ENCODE results near the gene GDPD4. TPM values are rescaled to one million over a fixed set of nuclear protein-coding genes. Genes with fewer than 3 reads are reported as not detected.

Gene GDPD4
- total and polyA plus RNA-seq, 4 experiments from 2014 or later: not detected

DNA sequence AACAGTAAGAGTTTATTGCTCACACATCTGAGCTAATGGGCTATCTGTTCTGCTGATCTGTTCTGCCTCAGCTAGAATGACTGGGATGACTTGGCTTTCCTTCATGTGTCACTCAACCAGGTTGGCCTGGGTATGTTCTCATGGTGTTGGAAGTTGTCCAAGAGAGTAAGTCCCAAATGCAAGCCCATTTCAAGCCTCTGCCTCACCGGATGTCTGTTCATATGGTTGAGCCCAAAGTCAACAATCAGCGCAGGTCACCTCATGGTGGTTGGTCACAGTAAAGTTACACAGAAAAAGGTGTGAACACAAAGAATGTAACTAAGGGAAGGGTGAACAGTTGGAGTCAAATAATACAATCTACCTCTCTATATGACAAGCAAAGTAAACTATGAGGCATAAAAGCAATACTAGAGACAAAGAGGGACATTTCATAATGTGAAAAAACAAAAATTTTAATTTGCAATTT, 1.9 kb downstream of the GDPD4 start:
- Histone ChIP-seq H3K9me3 (ENCODE audit: control insufficient read depth in 1 of 2, low read length in 2 of 2) (no peaks in the 10 kb centered on the region), H3K27ac (ENCODE audit: low read depth, low read length) (no peak overlapping the region), H3K36me3 (ENCODE audit: insufficient read depth, low read length) (no peaks in the 10 kb centered on the region), H3K4me1 (ENCODE audit: insufficient read depth, low read length) (no peaks in the 10 kb centered on the region), H3K4me3 (ENCODE audit: low read length in 2 of 2) (no peak overlapping the region), H3K27me3 (ENCODE audit: insufficient read depth, low read length) (no peaks in the 10 kb centered on the region)
- ChIA-PET CTCF (ENCODE audit: partially characterized antibody) (no interaction called here), POLR2A (ENCODE audit: partially characterized antibody) (no interaction called here)
- Mint-ChIP-seq H3K9me3 (peaks cover 0 to 2% (median 0%) of the 10 kb centered on the region in 8 donors), H3K4me3 (no peak overlapping the region), H3K4me1 (no peaks in the 10 kb centered on the region), H3K27ac (no peak overlapping the region), H3K27me3 (peaks cover 2 to 3% of the 10 kb centered on the region in 2 donors), H3K36me3 (no peaks in the 10 kb centered on the region)
- intact Hi-C loops (cut with micrococcal nuclease): no loop called here
- DNase-seq: no peak

DNA sequence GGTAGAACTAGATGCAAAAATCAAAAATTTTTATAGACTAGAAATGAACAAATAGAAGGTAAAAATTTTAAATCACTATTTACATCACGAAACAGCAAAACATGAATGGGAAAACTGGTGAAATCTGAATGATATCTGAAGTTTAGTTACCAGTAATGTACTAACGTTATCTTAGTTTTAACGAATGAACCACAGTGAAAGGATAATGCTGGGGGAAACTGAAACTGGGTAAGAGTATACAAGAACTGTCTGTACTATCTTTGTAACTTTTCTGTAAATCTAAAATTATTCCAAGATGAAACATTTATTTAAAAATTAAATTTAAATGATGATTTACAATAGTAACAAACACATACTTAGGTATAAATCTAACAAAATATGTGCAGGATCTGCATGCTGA, 7.4 kb downstream of the GDPD4 start:
- Histone ChIP-seq H3K36me3 (ENCODE audit: insufficient read depth, low read length) (no peaks in the 10 kb centered on the region), H3K9me3 (ENCODE audit: control insufficient read depth in 1 of 2, low read length in 2 of 2) (no peaks in the 10 kb centered on the region), H3K27me3 (ENCODE audit: insufficient read depth, low read length) (no peaks in the 10 kb centered on the region), H3K27ac (ENCODE audit: low read depth, low read length) (no peak overlapping the region), H3K4me3 (ENCODE audit: low read length in 2 of 2) (no peak overlapping the region), H3K4me1 (ENCODE audit: insufficient read depth, low read length) (no peaks in the 10 kb centered on the region)
- Mint-ChIP-seq H3K27me3 (peaks cover 4 to 6% of the 10 kb centered on the region in 2 donors), H3K27ac (no peak overlapping the region), H3K36me3 (no peaks in the 10 kb centered on the region), H3K9me3 (peaks cover 0 to 2% (median 0%) of the 10 kb centered on the region in 8 donors), H3K4me1 (no peaks in the 10 kb centered on the region), H3K4me3 (no peak overlapping the region)
- ChIA-PET POLR2A (ENCODE audit: partially characterized antibody) (no interaction called here), CTCF (ENCODE audit: partially characterized antibody) (interaction anchor here (0.7 to 0.9 kb wide), 2 partner anchors 9 to 14 kb away, joined by 3 to 6 read pairs; no protein-coding TSS in a partner anchor)
- intact Hi-C loops (cut with micrococcal nuclease): no loop called here
- DNase-seq: no peak

DNA sequence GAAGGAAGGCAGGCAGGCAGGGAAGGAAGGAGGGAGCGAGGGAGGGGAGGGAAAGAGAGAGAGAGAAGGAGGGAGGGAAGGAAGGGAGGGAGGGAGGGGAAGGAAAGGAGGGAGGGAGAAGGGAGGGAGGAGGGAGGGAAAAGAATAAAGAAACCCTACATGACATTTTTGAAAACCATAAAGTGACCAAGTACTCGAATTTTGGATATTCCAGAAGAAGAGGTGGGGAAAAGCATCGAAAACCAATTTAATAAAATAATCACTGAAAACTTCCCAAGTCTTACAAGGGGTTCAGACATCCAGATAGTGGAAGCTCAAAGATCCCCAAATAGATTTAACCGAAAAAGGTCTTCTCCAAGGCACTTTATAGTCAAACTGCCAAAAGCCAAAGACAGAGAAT, 11.7 kb downstream of the GDPD4 start:
- intact Hi-C loops (cut with micrococcal nuclease): no loop called here
- Histone ChIP-seq H3K27ac (ENCODE audit: low read depth, low read length) (no peak overlapping the region), H3K27me3 (ENCODE audit: insufficient read depth, low read length) (no peaks in the 10 kb centered on the region), H3K36me3 (ENCODE audit: insufficient read depth, low read length) (no peaks in the 10 kb centered on the region), H3K4me3 (ENCODE audit: low read length in 2 of 2) (no peak overlapping the region), H3K9me3 (ENCODE audit: control insufficient read depth in 1 of 2, low read length in 2 of 2) (no peaks in the 10 kb centered on the region), H3K4me1 (ENCODE audit: insufficient read depth, low read length) (no peaks in the 10 kb centered on the region)
- no peak overlapping the region for H3K27ac Mint-ChIP-seq
- no peak for DNase-seq
- H3K4me1 Mint-ChIP-seq: no peaks in the 10 kb centered on the region
- H3K4me3 Mint-ChIP-seq: no peak overlapping the region
- ChIA-PET POLR2A (ENCODE audit: partially characterized antibody) (no interaction called here), CTCF (ENCODE audit: partially characterized antibody) (no interaction called here)
- peaks cover 0 to 3% (median 0%) of the 10 kb centered on the region in 8 donors for H3K9me3 Mint-ChIP-seq
- H3K36me3 Mint-ChIP-seq: no peaks in the 10 kb centered on the region
- peaks cover 14 to 24% of the 10 kb centered on the region in 2 donors for H3K27me3 Mint-ChIP-seq

DNA sequence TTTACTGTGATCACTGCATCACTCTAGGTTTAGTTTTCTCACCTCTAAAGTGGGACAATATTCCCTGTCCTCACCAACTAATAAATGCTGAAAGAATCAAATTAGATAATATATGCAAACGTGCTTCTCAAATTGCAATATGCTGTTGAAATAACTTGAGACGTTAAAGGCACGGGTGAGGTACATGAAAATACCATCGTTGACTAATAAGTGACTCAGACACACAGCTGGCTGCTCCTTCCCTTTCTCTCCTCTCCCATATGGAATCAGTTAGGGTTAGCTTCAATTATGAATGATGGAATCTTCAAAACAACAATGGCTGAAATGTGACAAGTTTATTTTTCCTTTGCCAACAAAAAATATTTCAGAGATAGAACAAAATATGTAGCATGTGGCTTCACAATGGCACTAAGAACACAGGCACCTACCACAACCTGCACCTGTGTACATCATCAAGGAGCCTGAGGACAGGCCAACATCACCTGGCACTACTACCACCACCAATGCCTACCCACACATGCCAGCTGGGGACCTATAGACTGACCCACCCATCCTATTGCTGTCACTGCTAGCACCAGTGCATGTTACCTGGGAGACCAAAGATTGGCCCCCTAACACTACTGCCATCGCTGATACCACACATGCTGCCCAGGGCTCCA, 13.7 kb downstream of the GDPD4 start:
- Histone ChIP-seq H3K4me3 (ENCODE audit: low read length in 2 of 2) (no peak overlapping the region), H3K36me3 (ENCODE audit: insufficient read depth, low read length) (no peaks in the 10 kb centered on the region), H3K27ac (ENCODE audit: low read depth, low read length) (no peak overlapping the region), H3K9me3 (ENCODE audit: control insufficient read depth in 1 of 2, low read length in 2 of 2) (no peaks in the 10 kb centered on the region), H3K4me1 (ENCODE audit: insufficient read depth, low read length) (no peaks in the 10 kb centered on the region), H3K27me3 (ENCODE audit: insufficient read depth, low read length) (no peaks in the 10 kb centered on the region)
- DNase-seq: no peak
- Mint-ChIP-seq H3K4me1 (no peaks in the 10 kb centered on the region), H3K4me3 (no peak overlapping the region), H3K36me3 (no peaks in the 10 kb centered on the region), H3K9me3 (peaks cover 0 to 3% (median 0%) of the 10 kb centered on the region in 8 donors), H3K27me3 (peaks cover 19 to 28% of the 10 kb centered on the region in 2 donors), H3K27ac (no peak overlapping the region)
- ChIA-PET POLR2A (ENCODE audit: partially characterized antibody) (no interaction called here), CTCF (ENCODE audit: partially characterized antibody) (no interaction called here)
- intact Hi-C loops (cut with micrococcal nuclease): no loop called here

DNA sequence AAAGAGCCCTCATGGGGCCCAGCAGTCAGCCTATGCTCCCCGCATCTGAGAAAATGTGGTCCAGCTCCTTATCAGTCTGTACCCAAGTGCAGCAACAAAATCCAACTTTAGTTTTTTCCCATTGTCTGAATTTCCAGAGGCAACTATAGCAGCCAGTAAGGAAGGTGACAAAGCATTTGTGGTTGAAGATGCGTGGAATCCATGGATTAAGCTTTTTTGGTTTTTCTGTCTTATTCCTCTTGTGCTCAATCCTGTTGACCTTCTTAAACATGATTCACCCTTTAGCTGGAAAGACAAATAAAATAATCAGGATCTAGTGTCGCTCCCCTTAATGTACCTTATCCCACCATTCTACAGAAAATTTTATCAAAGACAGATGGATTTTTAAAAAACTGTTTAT, 14.3 kb downstream of the GDPD4 start:
- Mint-ChIP-seq H3K27ac (no peak overlapping the region), H3K4me3 (no peak overlapping the region), H3K36me3 (no peaks in the 10 kb centered on the region), H3K27me3 (peaks cover 19 to 30% of the 10 kb centered on the region in 2 donors), H3K4me1 (no peaks in the 10 kb centered on the region), H3K9me3 (peaks cover 0 to 3% (median 0%) of the 10 kb centered on the region in 8 donors)
- no peaks in the 10 kb centered on the region for H3K9me3 ChIP-seq (ENCODE audit: control insufficient read depth in 1 of 2, low read length in 2 of 2)
- no peak overlapping the region for H3K27ac ChIP-seq (ENCODE audit: low read depth, low read length)
- H3K27me3 ChIP-seq (ENCODE audit: insufficient read depth, low read length): no peaks in the 10 kb centered on the region
- intact Hi-C loops (cut with micrococcal nuclease): no loop called here
- ChIA-PET CTCF (ENCODE audit: partially characterized antibody) (no interaction called here), POLR2A (ENCODE audit: partially characterized antibody) (no interaction called here)
- H3K4me3 ChIP-seq (ENCODE audit: low read length in 2 of 2): no peak overlapping the region
- no peaks in the 10 kb centered on the region for H3K36me3 ChIP-seq (ENCODE audit: insufficient read depth, low read length)
- no peaks in the 10 kb centered on the region for H3K4me1 ChIP-seq (ENCODE audit: insufficient read depth, low read length)
- DNase-seq: no peak

DNA sequence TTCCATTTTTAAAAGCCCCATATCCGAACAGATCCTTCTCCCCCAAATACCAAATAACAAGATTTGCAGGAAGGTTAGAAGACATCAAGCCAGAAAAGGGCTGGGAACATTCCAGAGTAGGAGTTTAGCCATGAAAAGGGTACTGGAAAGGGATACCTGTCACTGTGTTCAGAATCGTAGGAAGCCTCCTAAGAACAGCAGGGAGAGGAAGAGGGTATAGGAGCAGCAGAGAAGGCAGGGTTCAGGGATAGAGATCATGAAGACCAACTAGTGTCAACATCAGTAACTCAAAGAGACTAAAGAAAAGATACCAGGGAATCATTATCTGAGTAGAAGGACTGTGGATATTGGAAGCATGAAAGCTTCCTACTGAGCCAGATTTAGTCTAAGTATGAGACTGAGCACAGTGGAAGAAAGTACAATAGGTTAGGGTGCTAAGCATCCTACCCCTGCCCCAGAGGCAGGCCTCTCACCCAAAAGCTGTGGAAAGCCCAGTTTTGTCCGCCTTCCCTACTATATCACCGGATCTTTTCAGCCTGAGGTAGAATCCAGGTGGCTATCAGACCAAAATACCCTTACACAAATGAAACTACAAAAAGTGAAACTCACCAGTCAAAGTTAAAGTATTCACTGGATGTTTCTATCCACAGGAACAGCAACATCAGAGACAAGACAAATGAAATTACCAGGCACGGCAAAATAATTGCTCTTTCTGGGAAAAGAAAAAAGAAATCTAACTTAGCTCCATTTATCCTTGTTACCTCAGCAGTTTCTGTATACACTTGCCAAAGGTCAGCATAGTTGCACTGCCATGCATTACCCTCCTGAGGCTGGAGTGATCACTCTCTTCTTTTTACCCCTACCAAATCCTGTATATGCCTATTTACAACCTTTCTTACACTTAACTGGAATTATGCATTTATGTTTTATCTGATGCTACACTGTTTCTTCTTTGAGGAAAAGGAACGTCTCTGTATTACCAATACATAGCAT, 16.7 kb downstream of the GDPD4 start:
- no peaks in the 10 kb centered on the region for H3K36me3 Mint-ChIP-seq
- Histone ChIP-seq H3K4me3 (ENCODE audit: low read length in 2 of 2) (no peak overlapping the region), H3K36me3 (ENCODE audit: insufficient read depth, low read length) (no peaks in the 10 kb centered on the region), H3K27ac (ENCODE audit: low read depth, low read length) (no peak overlapping the region), H3K27me3 (ENCODE audit: insufficient read depth, low read length) (no peaks in the 10 kb centered on the region), H3K9me3 (ENCODE audit: control insufficient read depth in 1 of 2, low read length in 2 of 2) (no peaks in the 10 kb centered on the region), H3K4me1 (ENCODE audit: insufficient read depth, low read length) (no peaks in the 10 kb centered on the region)
- POLR2A ChIA-PET (ENCODE audit: partially characterized antibody): no interaction called here
- no peak overlapping the region for H3K27ac Mint-ChIP-seq
- peaks cover 0 to 3% (median 0%) of the 10 kb centered on the region in 8 donors for H3K9me3 Mint-ChIP-seq
- no peak overlapping the region for H3K4me3 Mint-ChIP-seq
- no peak for DNase-seq
- peaks cover 21 to 30% of the 10 kb centered on the region in 2 donors for H3K27me3 Mint-ChIP-seq
- intact Hi-C loops (cut with micrococcal nuclease): no loop called here
- CTCF ChIA-PET (ENCODE audit: partially characterized antibody): no interaction called here
- no peaks in the 10 kb centered on the region for H3K4me1 Mint-ChIP-seq

DNA sequence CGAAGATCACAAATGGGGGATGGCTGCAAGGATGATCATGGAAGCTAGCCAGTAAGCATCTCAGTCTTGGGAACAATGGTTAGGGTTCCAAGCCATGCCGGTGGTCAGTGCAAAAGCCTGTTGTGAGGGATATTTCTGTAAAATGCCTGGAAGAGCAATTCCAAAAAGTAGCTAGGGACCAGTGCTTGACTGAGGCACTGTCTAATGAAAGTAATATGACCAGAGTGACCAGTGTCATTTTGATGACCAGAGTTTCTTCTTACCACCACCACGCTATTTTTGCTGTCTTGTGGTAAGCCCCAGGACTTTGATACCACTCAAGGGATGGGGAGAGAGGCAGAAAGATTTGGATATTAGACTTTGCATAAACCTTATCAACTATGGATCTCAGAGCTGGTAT, 18.4 kb downstream of the GDPD4 start:
- Mint-ChIP-seq H3K36me3 (no peaks in the 10 kb centered on the region), H3K27me3 (peaks cover 18 to 30% of the 10 kb centered on the region in 2 donors), H3K27ac (no peak overlapping the region), H3K4me1 (no peaks in the 10 kb centered on the region), H3K9me3 (peaks cover 0 to 1% (median 0%) of the 10 kb centered on the region in 8 donors), H3K4me3 (no peak overlapping the region)
- Histone ChIP-seq H3K27me3 (ENCODE audit: insufficient read depth, low read length) (no peaks in the 10 kb centered on the region), H3K36me3 (ENCODE audit: insufficient read depth, low read length) (no peaks in the 10 kb centered on the region), H3K27ac (ENCODE audit: low read depth, low read length) (no peak overlapping the region), H3K9me3 (ENCODE audit: control insufficient read depth in 1 of 2, low read length in 2 of 2) (no peaks in the 10 kb centered on the region), H3K4me3 (ENCODE audit: low read length in 2 of 2) (no peak overlapping the region), H3K4me1 (ENCODE audit: insufficient read depth, low read length) (no peaks in the 10 kb centered on the region)
- DNase-seq: no peak
- intact Hi-C loops (cut with micrococcal nuclease): no loop called here
- ChIA-PET POLR2A (ENCODE audit: partially characterized antibody) (no interaction called here), CTCF (ENCODE audit: partially characterized antibody) (no interaction called here)
